OCI-LY3 (cell line): Measurements from ENCODE around the gene NUMA1.

Experiments
- EZH2phosphoT487 ChIP-seq: fragments of 200-600 bp; shearing (Covaris generic); IDR thresholded peaks from 2 replicates; pipeline ENCODE4 v1.6.1; 2018; ENCODE audit warnings: antibody characterized with exemption, mixed run types, low read depth
- TF ChIP-seq, protein P1 (sequence below): fragments of 200-600, 300-600 bp; sonication (generic); IDR thresholded peaks from 2 replicates; pipeline ENCODE4 v1.5.1; 2014; ENCODE audit warnings: antibody characterized with exemption, low read length, low read depth

- TF ChIP-seq, protein P1, sequence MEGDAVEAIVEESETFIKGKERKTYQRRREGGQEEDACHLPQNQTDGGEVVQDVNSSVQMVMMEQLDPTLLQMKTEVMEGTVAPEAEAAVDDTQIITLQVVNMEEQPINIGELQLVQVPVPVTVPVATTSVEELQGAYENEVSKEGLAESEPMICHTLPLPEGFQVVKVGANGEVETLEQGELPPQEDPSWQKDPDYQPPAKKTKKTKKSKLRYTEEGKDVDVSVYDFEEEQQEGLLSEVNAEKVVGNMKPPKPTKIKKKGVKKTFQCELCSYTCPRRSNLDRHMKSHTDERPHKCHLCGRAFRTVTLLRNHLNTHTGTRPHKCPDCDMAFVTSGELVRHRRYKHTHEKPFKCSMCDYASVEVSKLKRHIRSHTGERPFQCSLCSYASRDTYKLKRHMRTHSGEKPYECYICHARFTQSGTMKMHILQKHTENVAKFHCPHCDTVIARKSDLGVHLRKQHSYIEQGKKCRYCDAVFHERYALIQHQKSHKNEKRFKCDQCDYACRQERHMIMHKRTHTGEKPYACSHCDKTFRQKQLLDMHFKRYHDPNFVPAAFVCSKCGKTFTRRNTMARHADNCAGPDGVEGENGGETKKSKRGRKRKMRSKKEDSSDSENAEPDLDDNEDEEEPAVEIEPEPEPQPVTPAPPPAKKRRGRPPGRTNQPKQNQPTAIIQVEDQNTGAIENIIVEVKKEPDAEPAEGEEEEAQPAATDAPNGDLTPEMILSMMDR: no peak
- TF ChIP-seq EZH2phosphoT487: no peak
Observed at GRCh38 chr11:71991494-71991893, 88.8 kb downstream of the NUMA1 start.
